Measurements from ENCODE around the gene PDS5B.

- TF ChIP-seq CTCF (IDR thresholded peaks at IDR 0.05; ENCODE audit: poor library complexity) (no peak), EZH2 (IDR thresholded peaks at IDR 0.05; ENCODE audit: borderline replicate concordance) (no peak), EZH2phosphoT487 (IDR thresholded peaks at IDR 0.05; ENCODE audit: low read depth, severe bottlenecking, unreplicated experiment) (no peak)
These were observed 36.5 kb upstream of the PDS5B start for GRCh38 chr13:32549788-32550187.
